ENCODE measurements around the gene TMEM205. TPM values are rescaled to one million over a fixed set of nuclear protein-coding genes. Genes with fewer than 3 reads are reported as not detected.
A peak's percentile ranks its signal among the peaks of the same experiment; 100 is the strongest.

The TMEM205 gene
- total and polyA plus RNA-seq, 10 of the 15 experiments (the other 5 are each of a cell fraction or from before 2014, with no cell fraction given) = 27.8 to 144 (median 88.3) TPM

DNA sequence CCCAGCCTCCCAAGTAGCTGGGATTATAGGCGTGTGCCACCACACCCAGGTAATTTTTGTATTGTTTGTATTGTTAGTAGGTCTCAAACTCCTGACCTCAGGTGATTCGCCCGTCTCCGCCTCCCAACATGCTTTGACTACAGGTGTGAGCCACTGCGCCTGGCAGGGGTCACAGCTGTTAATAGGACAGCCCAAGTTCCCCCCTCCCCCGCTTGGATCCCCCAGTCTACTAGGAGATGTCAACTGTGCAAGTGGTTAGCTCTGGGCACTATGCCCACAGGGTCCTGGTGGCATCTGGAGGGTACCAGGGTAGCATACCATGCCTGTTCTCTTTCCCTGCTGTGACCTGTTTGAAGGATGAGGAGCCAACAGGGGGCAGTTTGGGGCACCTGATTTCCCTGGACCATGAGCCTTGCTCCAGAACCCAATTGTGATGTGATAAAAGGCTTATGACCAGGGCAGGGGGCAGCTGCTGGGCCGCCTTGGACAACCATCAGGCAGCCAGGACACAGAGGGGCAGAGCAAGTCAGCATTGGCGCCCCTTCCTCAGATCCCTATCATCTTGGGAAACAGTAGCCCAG, 50.3 kb downstream of the TMEM205 start, which contains the start of gene TSPAN16:
Gene TSPAN16, plus strand, starts transcription at position 496 of the 581 bp plus-strand sequence. CDS start 138 bp downstream, outside the sequence.
- Histone ChIP-seq H3K9me3 (replicated peaks; ENCODE audit: control insufficient read depth, insufficient read depth, low read length) (no peaks in the 10 kb centered on the region), H3K27ac (ENCODE audit: control insufficient read depth, insufficient read depth) (no peak within 1 kb of the TSS), H3K4me1 (ENCODE audit: control insufficient read depth, insufficient read depth, low read length) (peaks cover 7% of the 10 kb centered on the region), H2AFZ (ENCODE audit: control insufficient read depth, low read depth, low read length) (no peak within 1 kb of the TSS), H3K4me3 (no peak within 1 kb of the TSS), H4K20me1 (ENCODE audit: control insufficient read depth, insufficient read depth) (no peaks in the 10 kb centered on the region), H3K79me2 (ENCODE audit: control insufficient read depth, insufficient read depth, low read length) (no peaks in the 10 kb centered on the region), H3K9ac (ENCODE audit: control insufficient read depth, insufficient read depth, low read length) (no peak within 1 kb of the TSS), H3K27me3 (replicated peaks in 1 of 2; ENCODE audit: control insufficient read depth in 2 of 2, insufficient read depth in 2 of 2, low read length in 1 of 2) (no peaks in the 10 kb centered on the region), H3K36me3 (ENCODE audit: control insufficient read depth in 2 of 2, insufficient read depth in 2 of 2, low read length in 1 of 2) (no peaks in the 10 kb centered on the region), H3K4me2 (ENCODE audit: control insufficient read depth, insufficient read depth) (no peak within 1 kb of the TSS)
- ATAC-seq (no peak), DNase-seq (ENCODE audit: low read depth, low spot score) (no peak), FAIRE-seq (no peak)
- ChIA-PET SMC1A (ENCODE audit: uncharacterized antibody, unreplicated experiment) (interaction anchor here (1.0 to 3.3 kb wide), 6 partner anchors 9 to 187 kb away, joined by 3 to 23 read pairs (median 6); partner anchors contain the start of genes CCDC159, RAB3D, SWSAP1 and TMEM205), RAD21 (ENCODE audit: unreplicated experiment) (interaction anchor here (0.6 to 1.5 kb wide), 7 partner anchors 21 to 187 kb away, joined by 3 to 7 read pairs (median 4); partner anchors contain the start of gene SWSAP1), CTCF (interaction anchor here (1.2 to 5.2 kb wide), 5 partner anchors 28 to 187 kb away, joined by 3 to 51 read pairs (median 8); partner anchors contain the start of genes EPOR and SWSAP1), POLR2A (no interaction called here)
- in situ Hi-C loops (cut with MboI) = loop anchor here (10.0 kb wide), 1 partner anchor 179 kb away; no protein-coding TSS in a partner anchor
- no peak for TF ChIP-seq GABPA (IDR thresholded peaks at IDR 0.05; ENCODE audit: low read depth)
- TF ChIP-seq, protein P1, sequence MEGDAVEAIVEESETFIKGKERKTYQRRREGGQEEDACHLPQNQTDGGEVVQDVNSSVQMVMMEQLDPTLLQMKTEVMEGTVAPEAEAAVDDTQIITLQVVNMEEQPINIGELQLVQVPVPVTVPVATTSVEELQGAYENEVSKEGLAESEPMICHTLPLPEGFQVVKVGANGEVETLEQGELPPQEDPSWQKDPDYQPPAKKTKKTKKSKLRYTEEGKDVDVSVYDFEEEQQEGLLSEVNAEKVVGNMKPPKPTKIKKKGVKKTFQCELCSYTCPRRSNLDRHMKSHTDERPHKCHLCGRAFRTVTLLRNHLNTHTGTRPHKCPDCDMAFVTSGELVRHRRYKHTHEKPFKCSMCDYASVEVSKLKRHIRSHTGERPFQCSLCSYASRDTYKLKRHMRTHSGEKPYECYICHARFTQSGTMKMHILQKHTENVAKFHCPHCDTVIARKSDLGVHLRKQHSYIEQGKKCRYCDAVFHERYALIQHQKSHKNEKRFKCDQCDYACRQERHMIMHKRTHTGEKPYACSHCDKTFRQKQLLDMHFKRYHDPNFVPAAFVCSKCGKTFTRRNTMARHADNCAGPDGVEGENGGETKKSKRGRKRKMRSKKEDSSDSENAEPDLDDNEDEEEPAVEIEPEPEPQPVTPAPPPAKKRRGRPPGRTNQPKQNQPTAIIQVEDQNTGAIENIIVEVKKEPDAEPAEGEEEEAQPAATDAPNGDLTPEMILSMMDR (IDR thresholded peaks at IDR 0.05 in 2 of 3, conservative IDR thresholded peaks at IDR 0.05 in 1 of 3; ENCODE audit: control insufficient read depth in 2 of 3, extremely low read depth in 1 of 3, insufficient read depth in 1 of 3, low read depth in 3 of 3, low read length in 3 of 3) = peak in 2 of 3 experiments; percentile 8 to 17; a peak in 2 of 6 replicates
- intact Hi-C loops (cut with micrococcal nuclease; ENCODE audit: unreplicated experiment) = no loop called here
- BruUV-seq (replicated peaks) = no TSS peak
- WGBS (ENCODE audit: insufficient coverage, insufficient replicate concordance, low lambda C conversion rate, missing lambda C conversion rate) = 57% methylated on average over 8 of the region's 8 CpGs
